Calu3 (cell line): ENCODE data around the gene SUCLG1. TPM values are rescaled to one million over a fixed set of nuclear protein-coding genes. Genes with fewer than 3 reads are reported as not detected.
"Not testable (repeated sequence)": the region's sequence is repeated elsewhere in the genome, so short reads cannot be mapped to it uniquely, and the experiment has no call there.

Experiments
- BruUV-seq: library from RNA; stranded (reverse); fragments of 400-500 nt; replicated peaks from 2 replicates; lab custom pipeline; 2021; lab: Mats Ljungman, UMichigan
- CTCF ChIA-PET: fragments of 300-600 bp; sonication (Branson Sonifier 250); formaldehyde crosslinking; loops from one replicate; lab custom pipeline; 2022; ENCODE audit warnings: antibody characterized with exemption; lab: Charles Lee
- DNase-seq: peaks from one replicate; pipeline ENCODE4 v3.0.0; 2022
- H3K27ac Mint-ChIP-seq: one replicate; pipeline ENCODE4 v1.8.0; 2022; ENCODE audit warnings: mixed read lengths; ENCODE audit not compliant: unreplicated experiment
- H3K27me3 Mint-ChIP-seq: one replicate; pipeline ENCODE4 v1.8.0; 2022; ENCODE audit warnings: mixed read lengths; ENCODE audit not compliant: unreplicated experiment
- H3K36me3 Mint-ChIP-seq: one replicate; pipeline ENCODE4 v1.8.0; 2022; ENCODE audit warnings: mild to moderate bottlenecking, moderate library complexity, mixed read lengths; ENCODE audit not compliant: insufficient read depth, unreplicated experiment
- H3K4me1 Mint-ChIP-seq: one replicate; pipeline ENCODE4 v1.8.0; 2022; ENCODE audit warnings: mild to moderate bottlenecking, low read depth, mixed read lengths; ENCODE audit not compliant: unreplicated experiment
- H3K4me3 Mint-ChIP-seq: one replicate; pipeline ENCODE4 v1.8.0; 2022; ENCODE audit warnings: mild to moderate bottlenecking, low read depth, moderate library complexity, mixed read lengths; ENCODE audit not compliant: unreplicated experiment
- H3K9me3 Mint-ChIP-seq: one replicate; pipeline ENCODE4 v1.8.0; 2022; ENCODE audit warnings: low read depth, mixed read lengths; ENCODE audit not compliant: unreplicated experiment
- intact Hi-C: fragments of 100-400 bp; cut with micrococcal nuclease; formaldehyde crosslinking; loops from one replicate; pipeline ENCODE4 v1.10.0; 2022; ENCODE audit not compliant: unreplicated experiment
- total RNA-seq: library from RNA; stranded (reverse); gene quantifications from 2 replicates; pipeline ENCODE4 v1.2.3, GENCODE V29; 2022
- TF ChIP-seq, protein P1 (sequence below): fragments of 200-600 bp; IDR thresholded peaks from one replicate; pipeline ENCODE4 v1.8.0; 2022; ENCODE audit warnings: antibody characterized with exemption; ENCODE audit not compliant: unreplicated experiment

Gene SUCLG1
- total RNA-seq, 1 experiment from 2014 or later: 78.9 TPM

DNA sequence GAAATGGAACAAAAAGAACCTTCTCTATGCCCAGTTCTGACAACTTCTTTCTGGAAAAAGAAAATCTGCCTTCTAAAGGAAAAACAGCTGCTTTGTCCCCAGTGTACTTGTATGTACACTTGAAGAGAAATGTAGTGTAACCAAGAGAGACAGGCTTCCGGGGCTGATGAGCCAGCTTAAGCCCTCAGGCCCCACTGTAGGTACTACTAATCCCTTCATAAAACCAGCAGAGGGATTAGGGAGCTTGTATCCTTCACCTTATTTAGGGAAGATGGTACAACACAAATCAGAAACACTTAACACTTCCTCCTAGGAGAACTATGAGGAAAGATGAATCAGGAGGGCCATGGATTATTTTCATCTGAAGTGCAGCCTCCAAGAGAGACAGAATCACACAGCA lies 18.8 kb upstream of the SUCLG1 start:
- Mint-ChIP-seq H3K4me3 (no peak overlapping the region), H3K4me1 (peaks cover 23% of the 10 kb centered on the region), H3K27me3 (no peaks in the 10 kb centered on the region), H3K9me3 (peaks cover 5% of the 10 kb centered on the region), H3K27ac (no peak overlapping the region), H3K36me3 (peaks cover 7% of the 10 kb centered on the region)
- intact Hi-C loops: no loop called here
- CTCF ChIA-PET: interaction anchor here (0.6 kb wide), 1 partner anchor 1969 kb away, joined by 5 read pairs; no protein-coding TSS in a partner anchor
- DNase-seq: no peak
- TF ChIP-seq, protein P1, sequence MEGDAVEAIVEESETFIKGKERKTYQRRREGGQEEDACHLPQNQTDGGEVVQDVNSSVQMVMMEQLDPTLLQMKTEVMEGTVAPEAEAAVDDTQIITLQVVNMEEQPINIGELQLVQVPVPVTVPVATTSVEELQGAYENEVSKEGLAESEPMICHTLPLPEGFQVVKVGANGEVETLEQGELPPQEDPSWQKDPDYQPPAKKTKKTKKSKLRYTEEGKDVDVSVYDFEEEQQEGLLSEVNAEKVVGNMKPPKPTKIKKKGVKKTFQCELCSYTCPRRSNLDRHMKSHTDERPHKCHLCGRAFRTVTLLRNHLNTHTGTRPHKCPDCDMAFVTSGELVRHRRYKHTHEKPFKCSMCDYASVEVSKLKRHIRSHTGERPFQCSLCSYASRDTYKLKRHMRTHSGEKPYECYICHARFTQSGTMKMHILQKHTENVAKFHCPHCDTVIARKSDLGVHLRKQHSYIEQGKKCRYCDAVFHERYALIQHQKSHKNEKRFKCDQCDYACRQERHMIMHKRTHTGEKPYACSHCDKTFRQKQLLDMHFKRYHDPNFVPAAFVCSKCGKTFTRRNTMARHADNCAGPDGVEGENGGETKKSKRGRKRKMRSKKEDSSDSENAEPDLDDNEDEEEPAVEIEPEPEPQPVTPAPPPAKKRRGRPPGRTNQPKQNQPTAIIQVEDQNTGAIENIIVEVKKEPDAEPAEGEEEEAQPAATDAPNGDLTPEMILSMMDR: no peak
- no TSS peak for BruUV-seq

DNA sequence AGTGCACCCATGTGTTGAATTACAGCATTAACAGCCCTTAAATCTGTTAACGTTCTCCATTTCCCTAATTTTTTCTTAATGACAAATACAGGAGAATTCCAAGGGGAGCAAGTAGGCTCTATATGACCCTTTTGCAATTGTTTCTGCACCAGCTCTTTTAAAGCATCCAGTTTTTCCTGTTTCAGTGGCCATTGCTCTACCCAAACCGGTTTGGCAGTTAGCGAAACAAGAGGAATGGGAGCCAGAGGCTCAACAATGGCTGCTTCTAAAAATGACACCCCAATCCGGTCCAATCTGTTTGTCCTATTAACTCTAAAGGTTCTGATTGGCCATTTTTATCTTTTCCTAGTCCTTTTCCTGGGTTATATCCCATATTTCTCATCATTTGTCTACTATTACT lies 15.1 kb upstream of the SUCLG1 start:
- Mint-ChIP-seq H3K4me3 (no peak overlapping the region), H3K36me3 (peaks cover 7% of the 10 kb centered on the region), H3K4me1 (peaks cover 23% of the 10 kb centered on the region), H3K27ac (peak overlapping the region; percentile 80), H3K9me3 (peaks cover 5% of the 10 kb centered on the region), H3K27me3 (no peaks in the 10 kb centered on the region)
- intact Hi-C loops: loop anchor here (5.0 kb wide), 1 partner anchor 47 kb away; no protein-coding TSS in a partner anchor
- peak; percentile 56 for DNase-seq
- TF ChIP-seq, protein P1: no peak
- CTCF ChIA-PET: no interaction called here
- no TSS peak for BruUV-seq

DNA sequence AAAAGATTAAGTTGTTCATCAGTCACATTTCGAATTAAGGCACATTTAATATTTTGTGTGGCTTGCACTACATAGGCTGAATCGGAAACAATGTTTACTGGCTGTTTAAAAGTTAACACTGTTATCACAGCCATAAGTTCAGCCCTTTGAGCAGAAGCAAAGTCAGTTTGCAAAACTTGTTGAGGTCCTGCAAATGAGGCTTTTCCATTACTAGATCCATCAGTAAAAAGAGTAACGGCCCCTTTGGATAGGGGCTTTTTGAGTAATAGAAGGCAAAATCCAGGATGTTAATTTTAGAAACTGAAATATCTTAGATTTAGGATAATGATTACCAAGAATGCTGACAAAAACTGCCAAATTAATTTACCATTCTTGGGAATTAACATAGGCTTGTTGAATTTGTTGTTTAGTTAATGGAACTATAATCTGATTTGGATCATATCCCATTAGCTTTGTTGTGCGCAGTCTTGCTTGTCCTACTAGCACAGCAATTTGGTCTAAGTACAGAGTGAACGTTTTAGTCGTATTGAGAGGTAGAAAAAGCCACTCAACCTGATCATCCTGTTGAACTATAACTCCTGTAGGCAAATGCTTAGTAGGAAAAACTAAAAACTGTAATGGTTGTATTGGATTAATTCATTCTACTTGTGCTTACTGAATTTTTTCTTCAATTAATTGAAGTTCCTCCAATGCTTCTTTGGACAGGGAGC lies 13.9 kb upstream of the SUCLG1 start:
- Mint-ChIP-seq H3K4me1 (peaks cover 23% of the 10 kb centered on the region), H3K4me3 (no peak overlapping the region), H3K9me3 (peaks cover 5% of the 10 kb centered on the region), H3K27ac (no peak overlapping the region), H3K36me3 (peaks cover 7% of the 10 kb centered on the region), H3K27me3 (no peaks in the 10 kb centered on the region)
- CTCF ChIA-PET: interaction anchor here (0.8 to 1.4 kb wide), 2 partner anchors 14 kb away, joined by 3 read pairs; partner anchors contain the start of gene SUCLG1
- intact Hi-C loops: loop anchor here (5.0 kb wide), 1 partner anchor 46 kb away; no protein-coding TSS in a partner anchor
- TF ChIP-seq, protein P1: no peak
- BruUV-seq: no TSS peak
- DNase-seq: no peak

DNA sequence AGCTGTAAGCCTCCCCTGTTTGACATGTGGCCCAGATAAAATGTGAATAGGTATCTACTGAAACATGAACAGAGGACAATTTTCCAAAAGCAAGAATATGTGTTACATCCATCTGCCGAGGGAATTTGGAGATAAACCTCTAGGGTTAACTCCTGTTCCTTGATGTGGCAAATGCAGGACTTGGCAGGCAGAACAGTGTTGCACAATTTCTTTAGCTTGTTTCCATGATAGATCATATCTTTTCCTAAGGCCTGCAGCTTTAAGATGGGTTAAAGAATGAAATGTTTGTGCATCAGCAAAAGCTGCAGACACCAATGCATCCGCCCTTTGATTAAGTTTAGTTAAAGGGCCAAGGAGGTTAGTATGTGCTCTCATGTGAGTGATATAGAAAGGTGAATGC lies 13.3 kb upstream of the SUCLG1 start:
- H3K4me1 Mint-ChIP-seq: peaks cover 23% of the 10 kb centered on the region
- H3K4me3 Mint-ChIP-seq, BruUV-seq, DNase-seq, H3K27me3 Mint-ChIP-seq, H3K27ac Mint-ChIP-seq, H3K36me3 Mint-ChIP-seq, H3K9me3 Mint-ChIP-seq: not testable (repeated sequence)
- CTCF ChIA-PET: interaction anchor here (0.8 to 1.4 kb wide), 2 partner anchors 13 to 14 kb away, joined by 3 read pairs; partner anchors contain the start of gene SUCLG1
- intact Hi-C loops: loop anchor here (5.0 kb wide), 1 partner anchor 45 kb away; no protein-coding TSS in a partner anchor

DNA sequence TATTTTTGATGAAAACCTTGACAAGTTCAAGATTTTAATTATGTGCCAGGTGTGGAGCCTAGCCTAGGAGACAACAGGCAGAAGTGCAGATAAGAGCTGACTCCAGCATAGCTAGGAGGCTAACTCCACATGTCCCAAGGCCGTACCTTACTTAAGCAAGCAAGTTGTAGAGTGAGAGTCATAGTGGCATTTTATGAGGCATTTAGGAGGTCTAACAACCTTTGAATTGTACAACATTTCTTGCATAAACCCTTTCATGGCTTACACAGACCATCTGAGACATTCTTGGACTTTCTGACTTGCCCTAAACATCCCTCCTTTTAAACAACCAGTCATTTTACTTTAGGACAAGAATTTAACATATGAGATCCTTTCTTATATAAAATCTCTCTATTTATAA lies 8.3 kb upstream of the SUCLG1 start:
- CTCF ChIA-PET: no interaction called here
- TF ChIP-seq, protein P1: no peak
- Mint-ChIP-seq H3K4me3 (no peak overlapping the region), H3K9me3 (peaks cover 2% of the 10 kb centered on the region), H3K27me3 (no peaks in the 10 kb centered on the region), H3K27ac (no peak overlapping the region), H3K36me3 (no peaks in the 10 kb centered on the region), H3K4me1 (peaks cover 6% of the 10 kb centered on the region)
- intact Hi-C loops: no loop called here
- DNase-seq: no peak
- no TSS peak for BruUV-seq
